Measurements from ENCODE around the gene FBXW10.
"Not testable (repeated sequence)": the region's sequence is repeated elsewhere in the genome, so short reads cannot be mapped to it uniquely, and the experiment has no call there.

The FBXW10 gene

GRCh38 chr17:18744726-18745125 is 872 bp downstream of the FBXW10 start:
- H3K4me3 ChIP-seq (ENCODE audit: control insufficient read depth, low read depth, low read length); DNase-seq (ENCODE audit: low read depth): not testable (repeated sequence)

GRCh38 chr17:18746551-18746950 is 2.7 kb downstream of the FBXW10 start:
- H3K4me3 ChIP-seq (ENCODE audit: control insufficient read depth, low read depth, low read length); DNase-seq (ENCODE audit: low read depth): not testable (repeated sequence)

DNA sequence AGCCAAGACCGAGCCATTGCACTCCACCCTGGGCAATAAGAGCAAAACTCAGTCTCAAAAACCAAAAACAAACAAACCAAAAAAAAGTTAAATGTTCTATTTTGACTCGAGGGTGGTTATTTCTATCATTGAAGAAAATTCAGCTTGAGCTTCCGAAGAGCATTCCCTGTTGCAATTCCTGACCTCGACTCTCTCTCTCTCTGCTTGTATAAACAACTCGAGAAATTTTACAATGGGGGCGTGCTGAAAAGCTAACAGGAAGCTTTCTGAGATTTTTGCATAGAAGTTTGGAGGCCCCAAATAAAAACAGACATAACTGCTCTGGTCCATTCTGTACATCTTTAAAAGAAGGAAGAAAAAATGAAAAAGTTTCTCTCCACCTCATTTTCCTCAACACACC is 3.6 kb downstream of the FBXW10 start:
- not testable (repeated sequence) for H3K4me3 ChIP-seq (ENCODE audit: control insufficient read depth, low read depth, low read length); DNase-seq (ENCODE audit: low read depth)

DNA sequence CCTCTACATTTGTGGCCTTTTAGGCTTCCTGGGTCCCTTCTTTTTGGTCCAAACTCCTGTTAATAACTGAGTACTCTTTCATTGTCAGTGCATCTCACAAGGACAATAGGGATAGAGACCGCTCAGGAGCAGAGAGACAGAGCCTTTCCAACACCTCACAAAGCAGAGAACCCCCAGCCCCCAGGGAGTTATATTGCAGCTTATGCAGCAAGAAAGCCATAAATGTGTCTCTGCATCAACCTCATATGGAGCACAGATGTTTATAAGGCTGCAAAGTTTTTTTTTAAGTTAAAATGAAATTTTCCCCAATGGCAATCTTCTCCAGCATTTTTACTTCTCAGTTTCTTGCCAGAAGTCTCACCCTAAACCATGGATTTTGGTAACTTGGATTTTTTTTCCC is 6.4 kb downstream of the FBXW10 start:
- not testable (repeated sequence) for DNase-seq (ENCODE audit: low read depth); H3K4me3 ChIP-seq (ENCODE audit: control insufficient read depth, low read depth, low read length)

- not testable (repeated sequence) for H3K4me3 ChIP-seq (ENCODE audit: control insufficient read depth, low read depth, low read length)
- peak; percentile 8 for DNase-seq (ENCODE audit: low read depth)
Measured at GRCh38 chr17:18753829-18754409, 10.1 kb downstream of the FBXW10 start.

- H3K4me3 ChIP-seq (ENCODE audit: control insufficient read depth, low read depth, low read length): not testable (repeated sequence)
Measured at GRCh38 chr17:18755969-18756368, 12.1 kb downstream of the FBXW10 start.

DNA sequence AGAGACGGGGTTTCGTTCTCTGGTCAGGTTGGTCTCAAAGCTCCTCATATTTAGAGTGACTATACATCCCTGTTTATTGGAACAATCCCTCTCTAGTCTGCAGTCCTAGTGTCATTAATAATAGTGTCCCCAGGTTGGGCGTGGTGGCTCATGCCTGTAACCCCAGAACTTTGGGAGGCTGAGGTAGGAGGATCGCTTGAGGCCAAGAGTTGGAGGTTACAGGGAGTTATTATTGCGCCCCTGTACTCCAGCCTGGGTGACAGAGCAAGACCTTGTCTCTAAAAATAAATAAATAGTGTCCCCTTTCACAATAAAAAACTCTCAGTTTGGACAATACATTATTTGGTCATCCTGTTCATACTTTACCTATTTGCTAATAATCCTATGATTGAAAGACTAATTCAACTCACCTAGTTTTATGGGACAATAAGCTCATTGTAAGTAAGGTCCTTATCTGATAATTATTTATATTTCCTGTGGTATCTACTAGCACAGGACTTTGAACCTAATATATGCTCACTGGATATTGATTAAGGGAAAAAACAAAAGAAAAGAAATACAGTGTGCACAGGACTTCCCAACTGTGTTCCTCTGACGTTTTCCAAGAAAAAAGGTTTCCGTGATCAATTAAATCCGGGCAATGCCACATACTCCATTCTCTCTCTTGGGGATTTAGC is 13.7 kb downstream of the FBXW10 start:
- not testable (repeated sequence) for H3K4me3 ChIP-seq (ENCODE audit: control insufficient read depth, low read depth, low read length); DNase-seq (ENCODE audit: low read depth)

More at GRCh38 chr17:18755969-18756368, 12.1 kb downstream of the FBXW10 start:
- not testable (repeated sequence) for DNase-seq (ENCODE audit: low read depth)

DNA sequence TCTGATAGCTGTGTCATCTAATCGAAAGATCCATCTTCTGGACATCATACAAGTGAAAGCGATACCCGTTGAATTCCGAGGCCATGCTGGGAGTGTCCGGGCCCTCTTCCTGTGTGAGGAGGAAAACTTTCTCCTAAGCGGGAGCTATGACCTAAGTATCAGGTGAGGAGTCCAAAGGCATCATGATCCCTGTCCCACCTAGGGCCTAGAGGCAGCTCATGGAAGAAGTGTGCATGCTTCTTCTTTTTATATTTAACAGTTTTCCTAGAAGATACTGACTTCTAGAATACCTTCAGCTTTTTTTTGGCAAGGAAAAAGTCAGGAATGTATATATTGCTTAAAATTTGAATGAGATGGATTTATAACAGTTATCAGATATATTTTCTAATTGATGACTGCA is 14.5 kb downstream of the FBXW10 start:
- not testable (repeated sequence) for DNase-seq (ENCODE audit: low read depth); H3K4me3 ChIP-seq (ENCODE audit: control insufficient read depth, low read depth, low read length)

- H3K4me3 ChIP-seq (ENCODE audit: control insufficient read depth, low read depth, low read length); DNase-seq (ENCODE audit: low read depth): not testable (repeated sequence)
Measured at GRCh38 chr17:18760221-18760620, 16.4 kb downstream of the FBXW10 start.

DNA sequence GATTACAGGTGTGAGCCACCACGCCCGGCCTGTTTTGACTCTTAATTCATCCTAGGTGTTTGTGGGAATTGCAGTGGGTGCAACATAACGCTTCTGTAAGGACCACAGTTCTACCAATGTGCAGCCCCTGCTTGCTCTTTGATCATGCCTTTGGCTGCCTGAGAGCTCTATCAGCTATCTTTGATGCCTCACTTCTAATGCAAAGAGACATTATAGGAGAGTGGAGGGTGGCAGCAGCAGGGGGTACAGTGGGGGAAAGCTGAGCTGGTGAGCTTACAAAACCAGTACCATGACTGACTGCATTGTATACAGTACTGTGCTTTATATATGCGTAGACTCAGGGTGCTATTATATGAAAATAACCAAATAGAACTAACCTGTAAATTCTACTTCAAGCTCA is 26.7 kb downstream of the FBXW10 start:
- not testable (repeated sequence) for DNase-seq (ENCODE audit: low read depth); H3K4me3 ChIP-seq (ENCODE audit: control insufficient read depth, low read depth, low read length)

DNA sequence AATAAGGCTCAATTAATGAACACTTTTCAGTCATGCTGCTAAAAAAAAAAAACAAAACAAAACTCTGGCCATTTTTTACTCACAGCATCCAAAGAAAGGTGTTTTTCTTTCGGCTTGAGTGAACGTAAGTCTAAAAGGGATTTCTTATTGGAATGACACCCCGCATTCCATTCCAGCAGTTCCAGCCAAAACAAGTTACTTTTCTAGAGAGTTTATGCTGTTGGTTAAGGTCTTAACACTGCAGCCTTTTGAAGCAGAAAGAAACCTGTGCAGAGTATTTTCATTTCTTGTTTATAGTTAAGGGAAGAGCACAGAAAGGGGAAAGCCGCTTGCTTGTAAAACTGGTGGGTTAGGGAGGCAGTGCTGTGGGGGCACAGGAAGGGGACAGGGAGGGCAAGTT is 27.2 kb downstream of the FBXW10 start:
- not testable (repeated sequence) for DNase-seq (ENCODE audit: low read depth); H3K4me3 ChIP-seq (ENCODE audit: control insufficient read depth, low read depth, low read length)

GRCh38 chr17:18772471-18772870 is 28.6 kb downstream of the FBXW10 start:
- H3K4me3 ChIP-seq (ENCODE audit: control insufficient read depth, low read depth, low read length): no peak overlapping the region
- DNase-seq (ENCODE audit: low read depth): no peak

DNA sequence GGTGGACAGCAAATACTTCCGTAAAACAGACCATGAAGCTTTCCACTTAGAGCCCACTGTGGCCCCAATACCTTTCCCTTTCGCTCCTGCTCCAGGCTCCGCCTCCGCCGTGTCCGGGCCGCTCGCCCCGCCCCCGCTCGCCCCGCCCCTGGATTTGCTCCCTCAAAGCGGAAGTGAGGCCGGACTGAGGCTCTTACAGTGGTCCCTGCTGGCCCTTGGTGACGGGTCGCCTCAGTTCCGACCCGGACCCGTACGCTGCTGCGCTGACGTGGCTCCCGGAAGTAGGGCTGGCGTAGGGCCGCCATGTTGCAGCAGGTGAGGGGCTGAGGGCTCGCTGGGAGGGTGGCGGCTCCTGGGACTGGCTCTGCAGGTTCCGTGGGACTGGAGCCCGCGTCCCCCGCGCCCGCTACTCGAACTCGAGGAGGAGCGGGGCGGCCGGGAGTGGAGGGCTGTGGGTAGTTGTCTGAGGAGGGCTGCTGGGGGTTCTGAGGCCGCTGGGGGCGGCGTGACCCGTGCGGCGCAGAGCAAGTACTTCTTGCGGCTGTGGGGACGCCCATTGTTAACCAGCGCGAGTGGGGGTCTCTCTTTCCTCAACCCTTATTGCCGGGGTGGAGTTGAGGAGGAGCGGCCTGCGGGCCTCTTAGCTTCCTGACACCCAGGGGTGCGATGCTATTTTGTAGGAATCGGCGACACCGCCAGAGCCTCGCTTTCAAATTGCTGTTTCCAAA is 37.3 kb downstream of the FBXW10 start, which contains the start of gene TVP23B:
Gene TVP23B, plus strand, starts transcription at position 193 of the 728 bp plus-strand sequence. Its CDS starts 111 bp downstream, at position 304.
- DNase-seq (ENCODE audit: low read depth): peak; percentile 87
- peak within 1 kb of the TSS; percentile 52 for H3K4me3 ChIP-seq (ENCODE audit: control insufficient read depth, low read depth, low read length)

More at GRCh38 chr17:18772471-18772870, 28.6 kb downstream of the FBXW10 start:
- TF ChIP-seq CTCF (conservative IDR thresholded peaks at IDR 0.05; ENCODE audit: control insufficient read depth, insufficient read depth, low read depth, low read length): no peak

- H3K4me3 ChIP-seq (ENCODE audit: control insufficient read depth, low read depth, low read length): peak overlapping the region; percentile 52
Measured at GRCh38 chr17:18781805-18782204, 38.0 kb downstream of the FBXW10 start.

GRCh38 chr17:18785933-18786332 is 42.1 kb downstream of the FBXW10 start:
- H3K4me3 ChIP-seq (ENCODE audit: control insufficient read depth, low read depth, low read length); DNase-seq (ENCODE audit: low read depth): not testable (repeated sequence)

More at GRCh38 chr17:18781805-18782204, 38.0 kb downstream of the FBXW10 start:
- not testable (repeated sequence) for DNase-seq (ENCODE audit: low read depth)

DNA sequence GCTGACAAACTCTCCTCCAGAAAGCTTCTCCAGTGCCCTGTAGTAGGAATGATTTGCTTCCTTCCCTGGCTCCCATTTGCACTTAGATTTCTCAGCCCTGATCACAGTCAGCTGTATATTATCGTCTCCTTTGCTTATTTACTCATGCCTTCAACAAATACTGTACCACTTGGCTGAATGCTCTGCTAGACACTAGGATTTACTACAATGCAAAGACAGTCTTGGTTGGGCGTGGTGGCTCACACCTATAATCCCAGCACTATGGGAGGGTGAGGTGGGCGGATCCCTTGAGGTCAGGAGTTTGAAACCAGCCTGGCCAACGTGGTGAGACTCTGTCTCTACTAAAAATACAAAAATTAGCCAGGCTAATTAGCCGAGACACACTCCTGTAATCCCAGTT is 43.0 kb downstream of the FBXW10 start:
- H3K4me3 ChIP-seq (ENCODE audit: control insufficient read depth, low read depth, low read length); DNase-seq (ENCODE audit: low read depth): not testable (repeated sequence)

Measured in fibroblast of mammary gland (primary cell).